RWPE2 (cell line): ENCODE measurements around the gene FGF23.
"Not testable (repeated sequence)": the region's sequence is repeated elsewhere in the genome, so short reads cannot be mapped to it uniquely, and the experiment has no call there.

Experiments
- ATAC-seq: fragments of 200-7000 bp; cut with Tn5 transposase; 3 replicates; pipeline ENCODE4 v1.9.1; 2021; ENCODE audit warnings: low read depth
- DNase-seq: peaks from one replicate; pipeline ENCODE4 v3.0.0-alpha.2; 2020; ENCODE audit warnings: low spot score
- H3K27ac ChIP-seq: fragments of 450-650 bp; 2 replicates; pipeline ENCODE4 v1.5.1; 2017; ENCODE audit warnings: mild to moderate bottlenecking; ENCODE audit not compliant: poor library complexity, severe bottlenecking
- H3K27me3 ChIP-seq: fragments of 250-450 bp; sonication (Bioruptor Pico); 2 replicates; pipeline ENCODE4 v1.5.1; 2021; ENCODE audit warnings: mild to moderate bottlenecking, moderate library complexity; ENCODE audit not compliant: insufficient read depth, poor library complexity, severe bottlenecking
- H3K36me3 ChIP-seq: fragments of 250-450 bp; sonication (Bioruptor Pico); 2 replicates; pipeline ENCODE4 v1.5.1; 2020; ENCODE audit warnings: low read depth, mild to moderate bottlenecking, moderate library complexity
- H3K4me1 ChIP-seq: fragments of 250-450 bp; sonication (Bioruptor Pico); 2 replicates; pipeline ENCODE4 v1.5.1; 2021; ENCODE audit warnings: mild to moderate bottlenecking, moderate library complexity; ENCODE audit not compliant: insufficient read depth, poor library complexity, severe bottlenecking
- H3K4me3 ChIP-seq: fragments of 250-450 bp; sonication (Bioruptor Pico); 2 replicates; pipeline ENCODE4 v1.5.1; 2021; ENCODE audit warnings: mild to moderate bottlenecking, moderate library complexity; ENCODE audit not compliant: severe bottlenecking
- H3K9me3 ChIP-seq: fragments of 250-450 bp; sonication (Bioruptor Pico); 2 replicates; pipeline ENCODE4 v1.5.1; 2021; ENCODE audit warnings: mild to moderate bottlenecking, moderate library complexity; ENCODE audit not compliant: severe bottlenecking
- TF ChIP-seq, protein P1 (sequence below): fragments of 450-650 bp; IDR thresholded peaks from one replicate; pipeline ENCODE4 v1.5.1; 2017; ENCODE audit warnings: mild to moderate bottlenecking, moderate library complexity; ENCODE audit not compliant: poor library complexity, severe bottlenecking

FGF23 gene

DNA sequence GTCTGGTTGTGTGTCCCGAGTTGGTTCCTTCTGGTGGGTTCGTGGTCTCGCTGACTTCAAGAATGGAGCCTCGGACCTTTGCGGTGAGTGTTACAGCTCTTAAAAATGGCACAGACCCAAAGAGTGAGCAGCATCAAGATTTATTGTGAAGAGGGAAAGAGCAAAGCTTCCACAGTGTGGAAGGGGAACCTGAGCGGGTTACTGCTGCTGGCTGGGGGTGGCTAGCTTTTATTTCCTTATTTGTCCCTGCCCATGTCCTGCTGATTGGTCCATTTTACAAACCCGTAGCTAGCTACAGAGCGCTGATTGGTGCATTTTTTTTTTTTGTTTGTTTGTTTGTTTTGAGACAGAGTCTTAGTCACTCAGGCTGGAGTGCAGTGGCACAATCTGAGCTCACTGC lies 36.8 kb upstream of the FGF23 start:
- H3K27me3 ChIP-seq = peaks cover 70% of the 10 kb centered on the region
- TF ChIP-seq, protein P1, sequence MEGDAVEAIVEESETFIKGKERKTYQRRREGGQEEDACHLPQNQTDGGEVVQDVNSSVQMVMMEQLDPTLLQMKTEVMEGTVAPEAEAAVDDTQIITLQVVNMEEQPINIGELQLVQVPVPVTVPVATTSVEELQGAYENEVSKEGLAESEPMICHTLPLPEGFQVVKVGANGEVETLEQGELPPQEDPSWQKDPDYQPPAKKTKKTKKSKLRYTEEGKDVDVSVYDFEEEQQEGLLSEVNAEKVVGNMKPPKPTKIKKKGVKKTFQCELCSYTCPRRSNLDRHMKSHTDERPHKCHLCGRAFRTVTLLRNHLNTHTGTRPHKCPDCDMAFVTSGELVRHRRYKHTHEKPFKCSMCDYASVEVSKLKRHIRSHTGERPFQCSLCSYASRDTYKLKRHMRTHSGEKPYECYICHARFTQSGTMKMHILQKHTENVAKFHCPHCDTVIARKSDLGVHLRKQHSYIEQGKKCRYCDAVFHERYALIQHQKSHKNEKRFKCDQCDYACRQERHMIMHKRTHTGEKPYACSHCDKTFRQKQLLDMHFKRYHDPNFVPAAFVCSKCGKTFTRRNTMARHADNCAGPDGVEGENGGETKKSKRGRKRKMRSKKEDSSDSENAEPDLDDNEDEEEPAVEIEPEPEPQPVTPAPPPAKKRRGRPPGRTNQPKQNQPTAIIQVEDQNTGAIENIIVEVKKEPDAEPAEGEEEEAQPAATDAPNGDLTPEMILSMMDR = no peak
- H3K27ac ChIP-seq = no peak overlapping the region
- DNase-seq (no peak), ATAC-seq (no peak)
- H3K4me3 ChIP-seq = no peak overlapping the region
- no peaks in the 10 kb centered on the region for H3K4me1 ChIP-seq
- no peaks in the 10 kb centered on the region for H3K36me3 ChIP-seq
- no peaks in the 10 kb centered on the region for H3K9me3 ChIP-seq

DNA sequence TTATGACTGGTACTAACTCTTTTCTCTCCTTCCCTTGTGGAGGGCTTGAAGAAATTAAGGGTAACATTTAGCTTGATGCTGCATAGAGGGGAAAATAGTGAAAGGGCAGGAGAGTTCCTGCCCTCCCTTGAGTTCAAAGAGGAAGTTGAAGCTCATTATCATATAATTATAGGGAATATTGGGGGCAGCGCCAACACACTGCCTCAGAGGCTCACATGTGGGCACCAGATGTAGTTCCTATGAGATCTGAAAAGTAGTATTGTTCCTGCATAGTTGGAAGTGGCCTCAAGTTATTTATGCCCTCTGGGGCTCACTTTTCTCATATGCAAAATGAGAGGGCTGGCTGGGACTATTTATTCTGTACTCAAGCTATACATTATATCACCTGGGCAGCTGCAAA lies 33.0 kb upstream of the FGF23 start:
- DNase-seq (no peak), ATAC-seq (no peak)
- no peaks in the 10 kb centered on the region for H3K36me3 ChIP-seq
- no peak overlapping the region for H3K4me3 ChIP-seq
- no peaks in the 10 kb centered on the region for H3K4me1 ChIP-seq
- H3K27ac ChIP-seq = no peak overlapping the region
- TF ChIP-seq, protein P1 = no peak
- peaks cover 59% of the 10 kb centered on the region for H3K27me3 ChIP-seq
- H3K9me3 ChIP-seq = no peaks in the 10 kb centered on the region

DNA sequence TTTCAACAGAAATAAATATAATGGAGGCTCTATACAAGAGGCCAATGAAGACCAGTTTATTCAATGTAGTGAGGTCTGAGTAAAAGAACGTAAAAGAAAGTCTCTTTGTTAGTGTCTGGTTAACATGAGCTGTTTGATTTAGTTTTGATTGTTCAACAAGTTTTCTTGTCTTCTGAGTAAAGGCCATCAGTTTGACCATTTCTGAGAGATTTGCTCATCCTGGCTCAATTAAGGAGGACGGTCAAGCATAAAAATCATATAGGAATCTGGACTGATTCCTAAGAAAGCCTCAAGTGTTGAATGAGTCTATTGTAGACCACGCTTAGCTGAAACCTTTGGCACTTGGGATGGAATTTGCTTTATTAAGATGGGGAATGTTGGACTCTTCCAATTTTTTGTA lies 32.5 kb upstream of the FGF23 start:
- TF ChIP-seq, protein P1 = no peak
- Histone ChIP-seq H3K9me3 (no peaks in the 10 kb centered on the region), H3K27me3 (peaks cover 55% of the 10 kb centered on the region), H3K27ac (no peak overlapping the region), H3K4me3 (no peak overlapping the region), H3K4me1 (no peaks in the 10 kb centered on the region), H3K36me3 (no peaks in the 10 kb centered on the region)
- ATAC-seq (no peak), DNase-seq (no peak)

DNA sequence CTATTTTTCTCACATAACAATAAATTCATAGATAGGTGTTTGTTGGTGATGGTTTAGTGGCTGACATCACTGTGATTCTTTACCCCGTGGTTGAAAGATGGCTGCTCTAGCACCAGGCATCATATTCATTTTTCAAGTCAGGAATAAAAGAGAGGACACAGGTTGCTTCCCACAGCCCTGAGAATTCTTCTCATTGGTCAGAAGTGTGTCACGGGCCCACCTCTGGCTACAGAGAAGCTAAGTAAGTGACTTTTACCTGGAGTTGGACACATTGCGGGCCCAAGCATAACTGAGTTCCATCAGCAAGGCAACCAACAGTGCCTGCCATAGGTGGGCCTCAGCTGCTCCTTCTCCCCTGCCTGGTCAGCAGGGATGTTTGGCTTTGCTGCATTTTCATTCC lies 27.6 kb upstream of the FGF23 start:
- no peak for DNase-seq
- Histone ChIP-seq H3K36me3 (no peaks in the 10 kb centered on the region), H3K27ac (no peak overlapping the region)

DNA sequence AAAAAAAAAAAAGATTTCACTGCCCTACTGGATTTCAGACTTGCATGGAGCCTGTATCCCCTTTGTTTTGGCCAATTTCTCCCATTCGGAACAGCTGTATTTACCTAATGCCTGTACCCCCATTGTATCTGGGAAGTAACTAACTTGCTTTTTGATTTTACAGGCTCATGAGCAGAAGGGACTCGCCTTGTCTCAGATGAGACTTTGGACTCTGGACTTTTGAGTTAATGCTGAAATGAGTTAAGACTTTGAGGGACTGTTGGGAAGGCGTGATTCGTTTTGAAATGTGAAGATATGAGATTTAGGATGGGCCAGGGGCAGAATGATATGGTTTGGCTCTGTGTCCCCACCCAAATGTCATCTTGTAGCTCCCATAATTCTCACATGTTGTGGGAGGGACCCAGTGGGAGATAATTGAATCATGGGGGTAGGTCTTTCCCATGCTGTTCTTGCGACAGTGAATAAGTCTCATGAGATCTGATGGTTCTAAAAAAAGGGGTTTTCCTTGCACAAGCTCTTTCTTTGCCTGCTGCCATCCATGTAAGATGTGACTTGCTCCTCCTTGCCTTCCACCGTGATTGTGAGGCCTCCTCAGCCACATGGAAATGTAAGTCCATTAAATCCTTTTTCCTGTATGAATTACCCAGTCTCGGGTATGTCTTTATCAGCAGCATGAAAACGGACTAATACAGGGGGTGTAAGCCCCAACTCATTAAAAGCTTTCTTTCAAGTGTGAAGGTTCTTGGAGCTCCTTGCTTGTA lies 25.5 kb upstream of the FGF23 start:
- H3K9me3 ChIP-seq, H3K4me3 ChIP-seq, DNase-seq, H3K4me1 ChIP-seq, ATAC-seq, H3K36me3 ChIP-seq, H3K27ac ChIP-seq: not testable (repeated sequence)
- H3K27me3 ChIP-seq = peaks cover 18% of the 10 kb centered on the region

More for the DNA sequence above, 27.6 kb upstream of the FGF23 start:
- Histone ChIP-seq H3K4me3 (no peak overlapping the region), H3K4me1 (no peaks in the 10 kb centered on the region), H3K27me3 (peaks cover 17% of the 10 kb centered on the region), H3K9me3 (no peaks in the 10 kb centered on the region)
- no peak for ATAC-seq
- TF ChIP-seq, protein P1 = no peak
